Measurements from ENCODE around the gene TTLL9. TPM values are rescaled to one million over a fixed set of nuclear protein-coding genes. Genes with fewer than 3 reads are reported as not detected.

Gene TTLL9
- total and polyA plus RNA-seq, 4 donors: 0.19 to 0.81 (median 0.61) TPM; not detected in 1

DNA sequence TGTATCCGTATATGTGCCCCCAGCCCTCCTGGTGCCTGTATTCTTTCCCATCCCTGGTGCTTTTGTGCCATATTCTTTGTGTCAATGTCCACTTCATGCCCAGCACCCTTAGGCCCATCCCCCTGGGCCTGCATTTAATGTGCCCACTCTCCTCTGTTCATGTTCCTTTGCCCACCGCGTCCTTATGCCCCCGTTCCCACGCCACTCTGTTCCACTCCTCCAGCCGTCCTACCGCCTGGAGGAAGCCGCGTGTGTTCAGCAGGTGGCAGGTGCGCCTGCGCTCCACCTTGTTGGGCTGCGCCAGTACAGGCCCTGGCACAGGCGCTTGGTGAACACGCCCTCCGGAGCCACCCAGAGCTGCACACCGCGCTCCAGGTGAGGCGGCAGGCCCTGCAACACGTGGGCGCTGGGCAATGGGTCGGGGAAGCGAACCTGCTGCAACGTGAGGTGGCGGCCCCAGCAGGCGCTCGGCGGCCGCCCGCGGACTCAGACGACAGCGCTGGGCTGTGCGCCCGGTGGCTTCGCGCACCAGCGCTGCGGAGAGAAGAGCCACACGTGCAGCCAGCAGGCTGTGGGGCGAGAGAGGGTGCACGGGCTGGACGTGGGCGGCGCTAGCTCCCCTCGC lies 21.0 kb upstream of the TTLL9 start:
- no peaks in the 10 kb centered on the region for H3K36me3 ChIP-seq (ENCODE audit: control insufficient read depth in 1 of 2, insufficient read depth in 2 of 2, low read length in 1 of 2)
- no peak overlapping the region for H3K27ac ChIP-seq (ENCODE audit: low read depth in 1 of 2, low read length in 2 of 2)
- no peak for DNase-seq
- H3K4me1 ChIP-seq (ENCODE audit: control insufficient read depth in 1 of 2, insufficient read depth in 2 of 2, low read length in 2 of 2): no peaks in the 10 kb centered on the region
- H3K4me3 ChIP-seq (ENCODE audit: low read length in 2 of 2): no peak overlapping the region
- no peaks in the 10 kb centered on the region for H3K9me3 ChIP-seq (ENCODE audit: control insufficient read depth, low read length)
- intact Hi-C loops (cut with DNase I): loop anchor here in 1 of 2 donors (10.0 kb wide), 1 partner anchor 125 kb away; the partner anchor contains the start of gene BCL2L1
- 25 to 27% methylated on average over 43 to 45 of the region's 45 CpGs for WGBS, 2 donors
- H3K27me3 ChIP-seq (ENCODE audit: control insufficient read depth in 1 of 2, insufficient read depth in 2 of 2, low read length in 1 of 2): no peaks in the 10 kb centered on the region
- no peak for ATAC-seq (ENCODE audit: low FRiP score)

DNA sequence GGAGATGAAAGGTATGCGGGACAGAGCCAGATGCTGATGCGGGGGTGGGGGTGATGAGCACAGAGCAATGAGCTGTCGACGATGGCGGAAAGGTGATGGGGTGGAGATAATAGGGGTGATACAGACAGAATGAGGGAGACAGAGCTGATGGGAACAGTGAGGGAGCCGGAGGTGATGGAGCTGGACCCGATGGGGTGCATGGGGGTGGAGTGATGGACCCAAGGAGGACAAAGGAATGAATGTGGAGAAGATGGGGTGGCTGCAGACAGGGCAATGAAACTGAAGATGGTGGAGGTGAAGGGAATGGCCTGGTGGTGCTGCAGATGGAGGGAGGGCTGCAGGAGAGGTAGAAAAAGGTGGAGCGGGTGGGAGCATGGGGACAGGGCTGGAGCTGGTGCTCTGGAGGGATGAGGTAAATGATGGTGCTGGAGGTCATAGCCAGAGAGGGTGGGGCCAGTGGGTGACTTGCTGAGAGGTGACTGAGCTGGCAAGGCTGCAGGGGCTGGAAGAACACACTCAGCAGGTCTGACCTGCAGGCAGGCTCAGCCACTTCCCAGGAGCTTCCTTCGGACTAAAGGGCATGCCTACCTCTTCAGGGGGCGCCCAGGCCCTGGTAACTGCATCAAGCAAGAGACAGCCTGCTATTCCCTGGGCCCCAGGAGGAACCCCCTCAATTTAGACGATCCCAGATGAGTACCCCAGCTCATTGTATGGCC lies 19.0 kb upstream of the TTLL9 start:
- intact Hi-C loops (cut with DNase I): loop anchor here (5.0 to 10.0 kb wide), 3 partner anchors 101 to 183 kb away; partner anchors contain the start of gene PDRG1 (in 1 of the 2)
- no peaks in the 10 kb centered on the region for H3K4me1 ChIP-seq (ENCODE audit: control insufficient read depth in 1 of 2, insufficient read depth in 2 of 2, low read length in 2 of 2)
- no peaks in the 10 kb centered on the region for H3K36me3 ChIP-seq (ENCODE audit: control insufficient read depth in 1 of 2, insufficient read depth in 2 of 2, low read length in 1 of 2)
- no peaks in the 10 kb centered on the region for H3K27me3 ChIP-seq (ENCODE audit: control insufficient read depth in 1 of 2, insufficient read depth in 2 of 2, low read length in 1 of 2)
- 91 to 93% methylated on average over 11 of the region's 11 CpGs for WGBS, 2 donors
- H3K9me3 ChIP-seq (ENCODE audit: control insufficient read depth, low read length): no peaks in the 10 kb centered on the region
- DNase-seq (no peak), ATAC-seq (ENCODE audit: low FRiP score) (no peak)
- no peak overlapping the region for H3K27ac ChIP-seq (ENCODE audit: low read depth in 1 of 2, low read length in 2 of 2)
- no peak overlapping the region for H3K4me3 ChIP-seq (ENCODE audit: low read length in 2 of 2)

DNA sequence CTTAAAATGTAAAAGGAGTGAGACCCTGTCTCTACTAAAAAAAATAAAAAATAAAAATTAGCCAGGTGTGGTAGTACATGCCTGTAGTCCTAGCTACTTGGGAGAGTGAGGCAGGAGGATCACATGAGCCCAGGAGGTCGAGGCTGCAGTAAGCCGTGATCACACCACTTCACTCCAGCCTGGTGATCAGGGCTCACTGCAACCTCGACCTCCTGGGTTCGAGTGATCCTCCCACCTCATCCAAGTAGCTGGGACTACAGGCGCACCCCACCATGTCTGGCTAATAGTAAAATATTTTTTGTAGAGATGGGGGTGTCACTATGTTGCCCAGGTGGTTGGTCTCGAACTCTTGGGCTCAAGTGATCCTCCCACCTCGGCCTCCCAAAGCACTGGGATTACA lies 17.0 kb upstream of the TTLL9 start:
- DNase-seq (peak; percentile 9 to 46), ATAC-seq (ENCODE audit: low FRiP score) (no peak)
- Histone ChIP-seq H3K27me3 (ENCODE audit: control insufficient read depth in 1 of 2, insufficient read depth in 2 of 2, low read length in 1 of 2) (no peaks in the 10 kb centered on the region), H3K36me3 (ENCODE audit: control insufficient read depth in 1 of 2, insufficient read depth in 2 of 2, low read length in 1 of 2) (no peaks in the 10 kb centered on the region), H3K4me1 (ENCODE audit: control insufficient read depth in 1 of 2, insufficient read depth in 2 of 2, low read length in 2 of 2) (no peaks in the 10 kb centered on the region), H3K27ac (ENCODE audit: low read depth in 1 of 2, low read length in 2 of 2) (no peak overlapping the region), H3K4me3 (ENCODE audit: low read length in 2 of 2) (no peak overlapping the region), H3K9me3 (ENCODE audit: control insufficient read depth, low read length) (no peaks in the 10 kb centered on the region)
- intact Hi-C loops (cut with DNase I): loop anchor here (5.0 to 10.0 kb wide), 3 partner anchors 99 to 181 kb away; partner anchors contain the start of gene PDRG1 (in 1 of the 2)
- whole genome bisulfite sequencing, 2 donors: 82 to 86% methylated on average over 7 of the region's 7 CpGs

DNA sequence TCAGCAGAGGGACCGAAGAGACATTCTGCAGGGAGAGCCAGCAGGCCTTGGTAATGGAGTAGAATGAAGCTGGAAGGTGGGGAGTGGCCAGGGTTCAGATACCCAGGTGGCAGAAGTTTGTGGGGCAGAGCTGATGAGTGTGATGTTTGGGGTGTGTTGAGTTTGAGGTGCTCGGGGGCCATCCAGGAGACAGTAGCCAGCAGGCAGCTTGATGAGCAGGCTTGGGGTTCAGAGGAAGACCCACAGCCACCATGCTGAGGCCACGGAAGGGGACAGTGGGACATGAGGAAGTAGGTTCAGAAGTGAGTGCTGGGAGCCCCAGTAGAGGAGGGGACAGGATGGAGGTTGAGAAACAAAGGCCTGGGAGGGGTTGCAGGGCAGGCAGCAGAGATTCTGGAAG lies 13.9 kb upstream of the TTLL9 start:
- Histone ChIP-seq H3K4me1 (ENCODE audit: control insufficient read depth in 1 of 2, insufficient read depth in 2 of 2, low read length in 2 of 2) (no peaks in the 10 kb centered on the region), H3K9me3 (ENCODE audit: control insufficient read depth, low read length) (no peaks in the 10 kb centered on the region), H3K27me3 (ENCODE audit: control insufficient read depth in 1 of 2, insufficient read depth in 2 of 2, low read length in 1 of 2) (no peaks in the 10 kb centered on the region), H3K27ac (ENCODE audit: low read depth in 1 of 2, low read length in 2 of 2) (no peak overlapping the region), H3K36me3 (ENCODE audit: control insufficient read depth in 1 of 2, insufficient read depth in 2 of 2, low read length in 1 of 2) (no peaks in the 10 kb centered on the region), H3K4me3 (ENCODE audit: low read length in 2 of 2) (no peak overlapping the region)
- peak; percentile 6 to 33 for DNase-seq
- ATAC-seq (ENCODE audit: low FRiP score): no peak
- WGBS, 2 donors: 76% methylated on average over 3 of the region's 3 CpGs
- intact Hi-C loops (cut with DNase I): loop anchor here in 1 of 2 donors (10.0 kb wide), 1 partner anchor 178 kb away; no protein-coding TSS in a partner anchor

DNA sequence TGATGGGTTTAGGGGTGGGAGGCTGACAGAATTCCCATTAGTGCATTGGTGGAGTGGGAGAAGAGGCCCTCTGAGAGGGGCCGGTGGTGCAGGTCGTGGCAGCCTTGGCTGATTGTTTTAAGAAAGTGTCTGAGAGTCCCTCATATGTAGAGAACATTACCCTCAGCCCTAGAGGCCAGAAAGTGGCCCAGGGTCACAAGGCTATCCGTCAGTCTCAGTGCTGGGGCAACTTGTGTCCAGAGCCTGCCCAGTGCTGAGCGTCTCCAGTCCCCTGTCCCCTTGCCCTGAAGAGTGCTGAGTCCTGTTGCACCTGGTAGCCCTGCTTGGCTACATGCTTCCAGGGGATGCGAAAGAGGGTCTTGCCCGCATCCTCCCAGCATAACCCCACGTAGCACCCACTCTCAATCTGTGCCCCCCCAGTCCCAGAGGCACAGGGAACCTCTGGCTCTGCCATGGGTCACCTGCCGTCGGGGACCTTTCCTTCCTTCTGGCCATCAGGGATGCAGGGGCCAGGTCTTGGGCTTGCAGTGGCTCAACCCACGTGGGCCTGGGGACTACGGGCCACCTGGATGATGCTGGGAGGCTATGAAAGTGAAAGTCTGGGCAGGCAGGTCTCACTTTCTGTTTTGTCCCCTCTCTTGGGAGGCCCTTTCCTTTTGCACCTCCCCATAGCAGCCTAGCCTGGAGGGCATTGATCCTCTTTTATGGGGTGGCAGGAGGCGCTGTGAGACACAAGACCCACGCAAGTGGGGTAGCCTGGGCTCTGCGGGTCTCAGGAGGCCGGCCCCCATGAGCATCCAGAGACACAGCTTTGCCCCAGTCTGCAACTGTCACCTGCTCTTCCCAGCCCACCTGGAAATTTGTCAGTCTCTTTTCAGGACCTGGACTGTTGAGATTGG lies 12.3 kb upstream of the TTLL9 start:
- 72 to 74% methylated on average over 15 of the region's 15 CpGs for WGBS, 2 donors
- DNase-seq: peak; percentile 38 to 53

DNA sequence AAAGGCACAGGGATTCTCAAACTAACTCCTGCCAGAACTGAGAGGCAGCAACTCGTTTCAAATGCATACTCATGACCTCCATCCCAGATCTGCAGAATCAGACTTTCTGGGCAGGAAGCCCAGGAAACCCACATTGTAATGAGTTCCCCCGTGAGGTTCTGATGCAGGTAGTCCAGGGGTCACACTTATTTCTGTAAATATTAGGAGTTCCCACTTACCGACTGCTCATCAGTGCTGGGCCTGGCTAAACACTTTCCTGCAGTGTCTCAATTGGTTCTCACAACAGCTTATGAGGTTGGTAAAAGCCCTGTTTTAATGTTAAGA lies 11.7 kb upstream of the TTLL9 start:
- intact Hi-C loops (cut with DNase I): loop anchor here in 1 of 2 donors (10.0 kb wide), 1 partner anchor 176 kb away; no protein-coding TSS in a partner anchor
- WGBS, 2 donors: 26 to 36% methylated on average over 3 of the region's 3 CpGs
- peak in 1 of 2 donors; percentile 14 for DNase-seq

More for the DNA sequence above, 12.3 kb upstream of the TTLL9 start:
- Histone ChIP-seq H3K36me3 (ENCODE audit: control insufficient read depth in 1 of 2, insufficient read depth in 2 of 2, low read length in 1 of 2) (no peaks in the 10 kb centered on the region), H3K4me1 (ENCODE audit: control insufficient read depth in 1 of 2, insufficient read depth in 2 of 2, low read length in 2 of 2) (no peaks in the 10 kb centered on the region), H3K27ac (ENCODE audit: low read depth in 1 of 2, low read length in 2 of 2) (no peak overlapping the region), H3K4me3 (ENCODE audit: low read length in 2 of 2) (no peak overlapping the region), H3K27me3 (ENCODE audit: control insufficient read depth in 1 of 2, insufficient read depth in 2 of 2, low read length in 1 of 2) (no peaks in the 10 kb centered on the region), H3K9me3 (ENCODE audit: control insufficient read depth, low read length) (no peaks in the 10 kb centered on the region)
- intact Hi-C loops (cut with DNase I): loop anchor here in 1 of 2 donors (10.0 kb wide), 1 partner anchor 177 kb away; no protein-coding TSS in a partner anchor
- ATAC-seq (ENCODE audit: low FRiP score): no peak

DNA sequence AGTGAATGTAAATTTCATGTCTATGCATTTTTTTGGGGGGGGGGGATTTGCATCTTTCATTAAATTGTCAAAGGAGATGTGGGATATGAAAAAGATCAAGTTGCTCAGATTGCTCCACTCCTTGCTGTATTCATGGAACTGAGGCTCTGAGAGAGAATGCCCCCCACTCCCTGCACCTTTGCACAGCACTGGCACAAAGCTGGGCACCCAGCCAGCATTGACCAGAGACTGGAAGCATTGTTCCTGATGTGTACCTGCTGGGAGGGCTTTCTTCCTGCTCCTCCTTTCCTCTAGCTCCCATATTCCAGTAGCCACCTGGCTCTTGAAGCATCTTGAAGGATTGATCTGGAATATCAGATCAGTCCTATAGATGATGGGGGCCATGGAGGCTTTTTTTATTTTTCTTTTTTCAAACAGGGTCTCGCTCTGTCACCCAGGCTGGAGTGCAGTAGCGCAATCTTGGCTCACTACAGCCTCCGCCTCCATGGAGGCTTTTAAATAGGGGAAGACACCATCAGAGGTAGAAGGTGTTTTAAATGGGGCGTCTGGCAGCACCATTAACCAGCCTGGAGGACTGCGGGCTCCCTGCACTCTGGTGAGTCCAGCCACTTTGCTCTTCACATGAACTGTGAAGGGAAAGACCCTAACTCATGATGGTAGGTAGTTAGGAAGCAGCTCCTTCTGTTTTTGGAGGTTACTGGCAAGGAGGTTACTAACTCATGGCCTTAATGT lies 11.0 kb upstream of the TTLL9 start:
- Histone ChIP-seq H3K27me3 (ENCODE audit: control insufficient read depth in 1 of 2, insufficient read depth in 2 of 2, low read length in 1 of 2) (no peaks in the 10 kb centered on the region), H3K36me3 (ENCODE audit: control insufficient read depth in 1 of 2, insufficient read depth in 2 of 2, low read length in 1 of 2) (no peaks in the 10 kb centered on the region), H3K9me3 (ENCODE audit: control insufficient read depth, low read length) (no peaks in the 10 kb centered on the region), H3K27ac (ENCODE audit: low read depth in 1 of 2, low read length in 2 of 2) (no peak overlapping the region), H3K4me3 (ENCODE audit: low read length in 2 of 2) (no peak overlapping the region), H3K4me1 (ENCODE audit: control insufficient read depth in 1 of 2, insufficient read depth in 2 of 2, low read length in 2 of 2) (no peaks in the 10 kb centered on the region)
- 90 to 93% methylated on average over 5 of the region's 5 CpGs for WGBS, 2 donors
- no peak for ATAC-seq (ENCODE audit: low FRiP score)
- DNase-seq: peak; percentile 24 to 40
- intact Hi-C loops (cut with DNase I): loop anchor here in 1 of 2 donors (10.0 kb wide), 1 partner anchor 175 kb away; no protein-coding TSS in a partner anchor

More for the DNA sequence above, 11.7 kb upstream of the TTLL9 start:
- no peak for ATAC-seq (ENCODE audit: low FRiP score)
- no peaks in the 10 kb centered on the region for H3K27me3 ChIP-seq (ENCODE audit: control insufficient read depth in 1 of 2, insufficient read depth in 2 of 2, low read length in 1 of 2)
- no peaks in the 10 kb centered on the region for H3K9me3 ChIP-seq (ENCODE audit: control insufficient read depth, low read length)
- H3K4me3 ChIP-seq (ENCODE audit: low read length in 2 of 2): no peak overlapping the region
- no peak overlapping the region for H3K27ac ChIP-seq (ENCODE audit: low read depth in 1 of 2, low read length in 2 of 2)
- no peaks in the 10 kb centered on the region for H3K36me3 ChIP-seq (ENCODE audit: control insufficient read depth in 1 of 2, insufficient read depth in 2 of 2, low read length in 1 of 2)
- no peaks in the 10 kb centered on the region for H3K4me1 ChIP-seq (ENCODE audit: control insufficient read depth in 1 of 2, insufficient read depth in 2 of 2, low read length in 2 of 2)

DNA sequence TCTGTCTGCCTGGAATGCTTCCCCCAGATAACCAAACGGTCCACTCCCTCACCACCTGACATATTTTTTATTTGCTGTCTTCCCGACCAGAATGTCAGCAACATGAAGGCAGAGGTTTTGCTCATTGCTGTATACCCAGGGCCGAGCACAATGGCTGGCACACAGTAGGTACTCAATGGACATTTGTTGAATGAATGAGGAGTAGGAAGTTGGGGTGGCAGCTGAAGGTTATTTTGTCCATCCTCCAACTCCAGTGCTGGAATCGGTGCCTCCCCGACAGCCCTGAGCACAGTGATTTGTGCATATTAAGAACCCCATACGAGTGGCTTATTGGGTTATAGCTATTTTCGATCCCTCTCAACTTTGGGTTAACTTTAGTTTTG lies 10.4 kb upstream of the TTLL9 start:
- DNase-seq (no peak), ATAC-seq (ENCODE audit: low FRiP score) (no peak)
- Histone ChIP-seq H3K27ac (ENCODE audit: low read depth in 1 of 2, low read length in 2 of 2) (no peak overlapping the region), H3K36me3 (ENCODE audit: control insufficient read depth in 1 of 2, insufficient read depth in 2 of 2, low read length in 1 of 2) (no peaks in the 10 kb centered on the region), H3K4me1 (ENCODE audit: control insufficient read depth in 1 of 2, insufficient read depth in 2 of 2, low read length in 2 of 2) (no peaks in the 10 kb centered on the region), H3K27me3 (ENCODE audit: control insufficient read depth in 1 of 2, insufficient read depth in 2 of 2, low read length in 1 of 2) (no peaks in the 10 kb centered on the region), H3K9me3 (ENCODE audit: control insufficient read depth, low read length) (no peaks in the 10 kb centered on the region), H3K4me3 (ENCODE audit: low read length in 2 of 2) (no peak overlapping the region)
- WGBS, 2 donors: 56 to 63% methylated on average over 7 of the region's 7 CpGs
- intact Hi-C loops (cut with DNase I): loop anchor here in 1 of 2 donors (10.0 kb wide), 1 partner anchor 175 kb away; no protein-coding TSS in a partner anchor

Measured in aorta (tissue), 5 donors.